Measurements from ENCODE around the gene TIAM2. TPM values are rescaled to one million over a fixed set of nuclear protein-coding genes. Genes with fewer than 3 reads are reported as not detected.
"Not testable (repeated sequence)": the region's sequence is repeated elsewhere in the genome, so short reads cannot be mapped to it uniquely, and the experiment has no call there.

TIAM2 gene
- total RNA-seq, 1 donor from 2014 or later: 2.4 TPM

- Histone ChIP-seq H3K27me3 (ENCODE audit: control insufficient read depth, insufficient read depth, low read length) (no peaks in the 10 kb centered on the region), H3K36me3 (ENCODE audit: control insufficient read depth, insufficient read depth, low read length) (no peaks in the 10 kb centered on the region), H3K4me3 (ENCODE audit: low read depth, low read length) (no peak overlapping the region)
- FAIRE-seq (no peak), DNase-seq (ENCODE audit: low read depth) (no peak)
- TF ChIP-seq, protein P1, sequence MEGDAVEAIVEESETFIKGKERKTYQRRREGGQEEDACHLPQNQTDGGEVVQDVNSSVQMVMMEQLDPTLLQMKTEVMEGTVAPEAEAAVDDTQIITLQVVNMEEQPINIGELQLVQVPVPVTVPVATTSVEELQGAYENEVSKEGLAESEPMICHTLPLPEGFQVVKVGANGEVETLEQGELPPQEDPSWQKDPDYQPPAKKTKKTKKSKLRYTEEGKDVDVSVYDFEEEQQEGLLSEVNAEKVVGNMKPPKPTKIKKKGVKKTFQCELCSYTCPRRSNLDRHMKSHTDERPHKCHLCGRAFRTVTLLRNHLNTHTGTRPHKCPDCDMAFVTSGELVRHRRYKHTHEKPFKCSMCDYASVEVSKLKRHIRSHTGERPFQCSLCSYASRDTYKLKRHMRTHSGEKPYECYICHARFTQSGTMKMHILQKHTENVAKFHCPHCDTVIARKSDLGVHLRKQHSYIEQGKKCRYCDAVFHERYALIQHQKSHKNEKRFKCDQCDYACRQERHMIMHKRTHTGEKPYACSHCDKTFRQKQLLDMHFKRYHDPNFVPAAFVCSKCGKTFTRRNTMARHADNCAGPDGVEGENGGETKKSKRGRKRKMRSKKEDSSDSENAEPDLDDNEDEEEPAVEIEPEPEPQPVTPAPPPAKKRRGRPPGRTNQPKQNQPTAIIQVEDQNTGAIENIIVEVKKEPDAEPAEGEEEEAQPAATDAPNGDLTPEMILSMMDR (IDR thresholded peaks at IDR 0.05; ENCODE audit: insufficient read depth, low read length, severe bottlenecking): no peak
Observed at GRCh38 chr6:155011809-155012291, 16.7 kb downstream of the TIAM2 start.

DNA sequence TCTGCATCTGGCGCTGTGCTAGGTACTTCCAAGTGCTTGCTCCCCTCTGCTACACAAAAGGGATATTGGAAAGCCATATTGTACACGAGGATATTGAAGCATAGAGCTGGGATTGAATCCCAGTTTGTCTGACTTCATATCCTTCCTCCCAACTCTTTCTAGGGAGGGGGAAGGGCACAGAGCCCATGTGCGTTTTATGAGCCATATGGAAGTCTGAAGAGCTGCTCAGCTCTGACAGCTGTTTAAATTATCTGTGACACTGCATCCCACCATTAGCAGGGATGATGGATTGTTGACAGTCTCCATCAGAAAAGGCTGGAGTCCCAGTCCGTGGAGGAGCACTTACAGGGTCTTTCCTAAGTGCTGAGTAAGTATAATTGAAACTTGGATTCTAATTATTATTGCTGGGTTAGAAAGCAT lies 18.4 kb downstream of the TIAM2 start:
- Histone ChIP-seq H3K36me3 (ENCODE audit: control insufficient read depth, insufficient read depth, low read length) (no peaks in the 10 kb centered on the region), H3K27me3 (ENCODE audit: control insufficient read depth, insufficient read depth, low read length) (no peaks in the 10 kb centered on the region), H3K4me3 (ENCODE audit: low read depth, low read length) (no peak overlapping the region)
- FAIRE-seq (no peak), DNase-seq (ENCODE audit: low read depth) (no peak)
- TF ChIP-seq, protein P1 (IDR thresholded peaks at IDR 0.05; ENCODE audit: insufficient read depth, low read length, severe bottlenecking): no peak

DNA sequence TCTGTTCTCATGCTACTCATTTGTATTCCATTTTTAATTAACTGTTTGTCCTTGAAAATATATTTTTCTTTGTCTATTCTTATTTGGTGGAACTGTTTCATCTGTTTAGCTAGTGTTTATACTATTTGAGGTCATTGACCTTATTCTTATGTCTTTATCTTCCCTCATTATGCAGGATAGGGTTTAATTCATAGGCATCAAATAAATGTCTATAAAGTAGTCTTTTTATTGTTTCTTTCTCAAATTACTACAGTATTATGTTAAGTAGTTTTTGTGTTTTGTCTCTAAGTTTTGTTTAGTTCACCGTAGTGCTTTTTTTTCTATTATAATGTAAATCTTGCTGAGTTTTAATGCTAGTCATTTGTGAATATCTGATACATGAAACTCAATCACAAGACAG lies 19.0 kb downstream of the TIAM2 start:
- DNase-seq (ENCODE audit: low read depth): no peak
- no peak for FAIRE-seq
- TF ChIP-seq, protein P1 (IDR thresholded peaks at IDR 0.05; ENCODE audit: insufficient read depth, low read length, severe bottlenecking): no peak
- H3K36me3 ChIP-seq (ENCODE audit: control insufficient read depth, insufficient read depth, low read length): no peaks in the 10 kb centered on the region
- no peak overlapping the region for H3K4me3 ChIP-seq (ENCODE audit: low read depth, low read length)
- no peaks in the 10 kb centered on the region for H3K27me3 ChIP-seq (ENCODE audit: control insufficient read depth, insufficient read depth, low read length)

DNA sequence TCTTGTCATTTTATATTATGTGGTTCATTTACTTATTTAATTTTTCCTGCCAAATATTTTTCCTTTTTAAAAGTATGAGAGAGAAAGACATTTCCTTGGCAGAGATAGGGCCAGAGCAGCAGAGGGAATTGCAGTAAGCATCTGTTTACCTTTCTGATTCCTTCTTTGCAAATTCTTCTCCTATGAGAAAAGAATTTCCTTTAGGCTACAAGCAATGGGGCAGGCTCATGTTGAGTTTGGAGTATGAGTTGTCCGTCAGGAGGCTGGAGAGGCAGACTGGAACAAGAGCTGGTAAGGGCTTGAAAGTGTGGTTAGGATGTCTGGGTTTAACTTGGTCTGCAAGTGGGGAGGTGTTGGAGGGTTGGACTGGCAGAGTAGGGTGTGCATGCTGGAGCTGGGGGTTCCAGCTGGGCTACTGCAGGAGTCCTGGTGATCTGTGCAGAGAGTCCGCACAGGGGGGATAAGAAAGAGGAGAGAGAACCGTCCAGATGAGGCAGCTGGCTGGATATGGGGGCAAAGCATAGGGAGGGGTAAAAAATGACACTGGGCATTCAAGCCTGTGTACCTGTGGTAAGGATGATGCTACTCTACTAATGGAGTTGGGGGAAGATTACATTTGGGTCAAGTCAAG lies 19.7 kb downstream of the TIAM2 start:
- TF ChIP-seq, protein P1 (IDR thresholded peaks at IDR 0.05; ENCODE audit: insufficient read depth, low read length, severe bottlenecking): no peak
- H3K27me3 ChIP-seq (ENCODE audit: control insufficient read depth, insufficient read depth, low read length): no peaks in the 10 kb centered on the region
- peak; percentile 69 for DNase-seq (ENCODE audit: low read depth)
- no peak overlapping the region for H3K4me3 ChIP-seq (ENCODE audit: low read depth, low read length)
- no peaks in the 10 kb centered on the region for H3K36me3 ChIP-seq (ENCODE audit: control insufficient read depth, insufficient read depth, low read length)
- no peak for FAIRE-seq

- not testable (repeated sequence) for FAIRE-seq; H3K36me3 ChIP-seq (ENCODE audit: control insufficient read depth, insufficient read depth, low read length); DNase-seq (ENCODE audit: low read depth); H3K4me3 ChIP-seq (ENCODE audit: low read depth, low read length); H3K27me3 ChIP-seq (ENCODE audit: control insufficient read depth, insufficient read depth, low read length)
Observed at GRCh38 chr6:155018415-155018814, 23.3 kb downstream of the TIAM2 start.

DNA sequence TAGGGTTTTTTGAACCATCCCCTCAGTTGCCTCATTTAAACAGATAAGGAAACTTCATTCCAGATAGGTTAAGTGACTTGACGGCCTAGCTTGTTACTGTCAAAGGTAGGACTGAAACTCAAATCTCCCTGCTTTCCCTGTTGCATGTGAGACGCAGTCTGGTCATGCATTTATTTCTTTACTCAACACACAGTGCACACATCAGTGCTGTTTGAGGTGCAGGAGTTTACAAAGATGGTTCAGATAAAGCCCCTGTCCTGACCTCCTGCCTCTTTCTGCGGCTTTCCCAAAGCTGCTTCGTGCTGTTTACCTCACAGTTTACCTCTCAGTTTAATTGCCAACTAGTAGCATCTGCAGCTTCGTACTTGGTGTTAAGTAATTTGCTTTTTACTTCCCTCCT lies 26.6 kb downstream of the TIAM2 start:
- FAIRE-seq (no peak), DNase-seq (ENCODE audit: low read depth) (no peak)
- H3K4me3 ChIP-seq (ENCODE audit: low read depth, low read length): no peak overlapping the region
- TF ChIP-seq, protein P1 (IDR thresholded peaks at IDR 0.05; ENCODE audit: insufficient read depth, low read length, severe bottlenecking): no peak
- H3K36me3 ChIP-seq (ENCODE audit: control insufficient read depth, insufficient read depth, low read length): no peaks in the 10 kb centered on the region
- H3K27me3 ChIP-seq (ENCODE audit: control insufficient read depth, insufficient read depth, low read length): no peaks in the 10 kb centered on the region
